ENCODE data around the gene ADCY2. TPM values are rescaled to one million over a fixed set of nuclear protein-coding genes. Genes with fewer than 3 reads are reported as not detected.

The ADCY2 gene
- total and polyA plus RNA-seq, 2 experiments from 2014 or later = 23.8 to 74.9 TPM

DNA sequence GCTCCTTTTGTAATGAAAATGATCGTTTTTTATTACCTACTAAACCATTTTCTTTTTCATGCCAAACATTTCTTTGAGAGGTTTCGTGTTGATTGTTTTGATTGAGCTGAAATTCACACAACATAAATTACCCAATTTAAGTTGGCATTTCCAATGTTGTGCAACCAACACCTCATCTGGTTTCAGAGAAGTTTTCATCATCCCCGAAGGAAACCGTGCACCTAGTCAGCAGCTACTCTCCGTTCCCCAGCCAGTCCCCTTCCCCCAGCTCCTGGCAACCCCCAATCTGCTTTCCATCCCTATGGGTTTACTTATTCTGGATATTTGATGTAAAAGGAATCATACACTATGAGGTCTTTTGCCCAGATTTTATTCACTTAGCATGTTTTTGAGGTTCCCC lies 123.6 kb downstream of the ADCY2 start:
- Histone ChIP-seq H3K4me1 (ENCODE audit: insufficient read depth) (peaks cover 22% of the 10 kb centered on the region), H2AFZ (no peak overlapping the region), H3F3A (replicated peaks; ENCODE audit: low read depth) (no peaks in the 10 kb centered on the region), H3K9me2 (ENCODE audit: insufficient read depth) (peaks cover 4% of the 10 kb centered on the region), H3K27ac (ENCODE audit: low read depth) (0 out of 2 replicates have a peak overlapping the region, but pooled peaks have one; percentile 26), H3K4me3 (no peak overlapping the region), H4K20me1 (replicated peaks; ENCODE audit: insufficient read depth) (peaks cover 3% of the 10 kb centered on the region; the same call in 1 of the 2 replicates), H3K36me3 (ENCODE audit: insufficient read depth) (peaks cover 14% of the 10 kb centered on the region), H3K4me2 (no peak overlapping the region), H3K79me2 (replicated peaks; ENCODE audit: insufficient read depth) (peaks cover 80% of the 10 kb centered on the region), H3K27me3 (ENCODE audit: insufficient read depth) (no peaks in the 10 kb centered on the region)
- Mint-ChIP-seq H3K4me3 (no peak overlapping the region), H3K4me1 (peaks cover 43% of the 10 kb centered on the region), H3K36me3 (ENCODE audit: low read depth) (peaks cover 37% of the 10 kb centered on the region), H3K9me3 (no peaks in the 10 kb centered on the region), H3K27me3 (ENCODE audit: insufficient read depth, low read depth, poor library complexity) (peaks cover 7% of the 10 kb centered on the region), H3K27ac (peak overlapping the region; percentile 9; the same call in 1 of the 2 replicates)
- ATAC-seq (no peak), DNase-seq (ENCODE audit: low spot score) (no peak)
- no peak for TF ChIP-seq STAT1 (IDR thresholded peaks at IDR 0.05; ENCODE audit: unreplicated experiment)
- TF ChIP-seq CREB1 (CRISPR knock-in tag; IDR thresholded peaks at IDR 0.05; ENCODE audit: low read depth) = no peak
- no peak for TF ChIP-seq NANOG (IDR thresholded peaks at IDR 0.05; ENCODE audit: borderline replicate concordance)
- no peak for TF ChIP-seq JUNB (IDR thresholded peaks at IDR 0.05; ENCODE audit: unreplicated experiment)

DNA sequence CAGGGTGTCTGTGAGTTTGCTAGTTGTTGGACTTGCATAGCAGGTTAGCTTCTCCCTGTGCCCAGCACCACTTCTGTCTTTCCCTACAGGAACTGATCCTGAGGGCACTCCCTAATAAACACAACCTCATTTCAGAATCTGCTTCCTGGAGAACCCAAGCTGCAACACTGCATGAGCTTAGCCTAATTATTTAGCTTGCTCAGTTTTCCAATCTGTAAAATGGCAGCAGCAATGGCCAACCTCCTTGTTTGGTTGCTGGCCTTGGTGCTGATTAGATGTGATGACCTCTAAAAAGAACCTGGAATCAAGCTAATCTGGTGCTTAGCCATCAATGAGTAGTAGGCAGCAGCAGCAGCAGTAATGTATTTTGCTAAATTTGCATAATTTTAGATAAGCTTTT lies 133.9 kb downstream of the ADCY2 start:
- Histone ChIP-seq H3K4me3 (no peak overlapping the region), H3F3A (replicated peaks; ENCODE audit: low read depth) (no peaks in the 10 kb centered on the region; the same call in 1 of the 2 replicates), H4K20me1 (replicated peaks; ENCODE audit: insufficient read depth) (peaks cover 8% of the 10 kb centered on the region), H2AFZ (no peak overlapping the region), H3K36me3 (ENCODE audit: insufficient read depth) (no peaks in the 10 kb centered on the region; the same call in 1 of the 2 replicates), H3K27ac (ENCODE audit: low read depth) (no peak overlapping the region), H3K27me3 (ENCODE audit: insufficient read depth) (no peaks in the 10 kb centered on the region), H3K79me2 (replicated peaks; ENCODE audit: insufficient read depth) (peaks cover 80% of the 10 kb centered on the region), H3K9me2 (ENCODE audit: insufficient read depth) (no peaks in the 10 kb centered on the region; the same call in 1 of the 2 replicates), H3K4me2 (no peak overlapping the region), H3K4me1 (ENCODE audit: insufficient read depth) (no peaks in the 10 kb centered on the region; the same call in 1 of the 2 replicates)
- TF ChIP-seq, protein P1, sequence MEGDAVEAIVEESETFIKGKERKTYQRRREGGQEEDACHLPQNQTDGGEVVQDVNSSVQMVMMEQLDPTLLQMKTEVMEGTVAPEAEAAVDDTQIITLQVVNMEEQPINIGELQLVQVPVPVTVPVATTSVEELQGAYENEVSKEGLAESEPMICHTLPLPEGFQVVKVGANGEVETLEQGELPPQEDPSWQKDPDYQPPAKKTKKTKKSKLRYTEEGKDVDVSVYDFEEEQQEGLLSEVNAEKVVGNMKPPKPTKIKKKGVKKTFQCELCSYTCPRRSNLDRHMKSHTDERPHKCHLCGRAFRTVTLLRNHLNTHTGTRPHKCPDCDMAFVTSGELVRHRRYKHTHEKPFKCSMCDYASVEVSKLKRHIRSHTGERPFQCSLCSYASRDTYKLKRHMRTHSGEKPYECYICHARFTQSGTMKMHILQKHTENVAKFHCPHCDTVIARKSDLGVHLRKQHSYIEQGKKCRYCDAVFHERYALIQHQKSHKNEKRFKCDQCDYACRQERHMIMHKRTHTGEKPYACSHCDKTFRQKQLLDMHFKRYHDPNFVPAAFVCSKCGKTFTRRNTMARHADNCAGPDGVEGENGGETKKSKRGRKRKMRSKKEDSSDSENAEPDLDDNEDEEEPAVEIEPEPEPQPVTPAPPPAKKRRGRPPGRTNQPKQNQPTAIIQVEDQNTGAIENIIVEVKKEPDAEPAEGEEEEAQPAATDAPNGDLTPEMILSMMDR (conservative IDR thresholded peaks at IDR 0.05; ENCODE audit: low read depth in 2 of 2) = no peak
- TF ChIP-seq, protein P2, sequence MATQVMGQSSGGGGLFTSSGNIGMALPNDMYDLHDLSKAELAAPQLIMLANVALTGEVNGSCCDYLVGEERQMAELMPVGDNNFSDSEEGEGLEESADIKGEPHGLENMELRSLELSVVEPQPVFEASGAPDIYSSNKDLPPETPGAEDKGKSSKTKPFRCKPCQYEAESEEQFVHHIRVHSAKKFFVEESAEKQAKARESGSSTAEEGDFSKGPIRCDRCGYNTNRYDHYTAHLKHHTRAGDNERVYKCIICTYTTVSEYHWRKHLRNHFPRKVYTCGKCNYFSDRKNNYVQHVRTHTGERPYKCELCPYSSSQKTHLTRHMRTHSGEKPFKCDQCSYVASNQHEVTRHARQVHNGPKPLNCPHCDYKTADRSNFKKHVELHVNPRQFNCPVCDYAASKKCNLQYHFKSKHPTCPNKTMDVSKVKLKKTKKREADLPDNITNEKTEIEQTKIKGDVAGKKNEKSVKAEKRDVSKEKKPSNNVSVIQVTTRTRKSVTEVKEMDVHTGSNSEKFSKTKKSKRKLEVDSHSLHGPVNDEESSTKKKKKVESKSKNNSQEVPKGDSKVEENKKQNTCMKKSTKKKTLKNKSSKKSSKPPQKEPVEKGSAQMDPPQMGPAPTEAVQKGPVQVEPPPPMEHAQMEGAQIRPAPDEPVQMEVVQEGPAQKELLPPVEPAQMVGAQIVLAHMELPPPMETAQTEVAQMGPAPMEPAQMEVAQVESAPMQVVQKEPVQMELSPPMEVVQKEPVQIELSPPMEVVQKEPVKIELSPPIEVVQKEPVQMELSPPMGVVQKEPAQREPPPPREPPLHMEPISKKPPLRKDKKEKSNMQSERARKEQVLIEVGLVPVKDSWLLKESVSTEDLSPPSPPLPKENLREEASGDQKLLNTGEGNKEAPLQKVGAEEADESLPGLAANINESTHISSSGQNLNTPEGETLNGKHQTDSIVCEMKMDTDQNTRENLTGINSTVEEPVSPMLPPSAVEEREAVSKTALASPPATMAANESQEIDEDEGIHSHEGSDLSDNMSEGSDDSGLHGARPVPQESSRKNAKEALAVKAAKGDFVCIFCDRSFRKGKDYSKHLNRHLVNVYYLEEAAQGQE (IDR thresholded peaks at IDR 0.05; ENCODE audit: unreplicated experiment) = peak; percentile 68
- H3K4me1 Mint-ChIP-seq = peaks cover 11% of the 10 kb centered on the region
- ATAC-seq (no peak), DNase-seq (ENCODE audit: low spot score) (peak; percentile 29)
- H3K27ac Mint-ChIP-seq = no peak overlapping the region
- H3K27me3 Mint-ChIP-seq (ENCODE audit: insufficient read depth, low read depth, poor library complexity) = no peaks in the 10 kb centered on the region
- peaks cover 68% of the 10 kb centered on the region for H3K36me3 Mint-ChIP-seq (ENCODE audit: low read depth)
- H3K4me3 Mint-ChIP-seq = no peak overlapping the region
- peaks cover 12% of the 10 kb centered on the region for H3K9me3 Mint-ChIP-seq

All from GM23338 (cell line).